WTC11 (cell line): Measurements from ENCODE around the gene STK33. TPM values are rescaled to one million over a fixed set of nuclear protein-coding genes. Genes with fewer than 3 reads are reported as not detected.

Experiments used
- ATAC-seq: fragments of 200-7000 bp; cut with Tn5 transposase; 2 replicates; pipeline ENCODE4 v1.10.0; 2021; ENCODE audit warnings: mild to moderate bottlenecking, moderate library complexity
- CTCF ChIA-PET: fragments of 300-600 bp; sonication (Branson Sonifier 250); formaldehyde crosslinking; loops from one replicate; lab custom pipeline; 2021; ENCODE audit warnings: antibody characterized with exemption; lab: Charles Lee
- POLR2A ChIA-PET: fragments of 350-600 bp; sonication (Branson Sonifier 250); formaldehyde crosslinking; loops from one replicate; lab custom pipeline; 2021; ENCODE audit warnings: antibody characterized with exemption; lab: Charles Lee
- DNase-seq: peaks from one replicate; pipeline ENCODE4 v3.0.0; 2021; ENCODE audit warnings: low spot score
- H3K27ac Mint-ChIP-seq: 2 replicates; pipeline ENCODE4 v1.8.0; 2021; ENCODE audit warnings: mixed read lengths
- H3K27me3 Mint-ChIP-seq: 2 replicates; pipeline ENCODE4 v1.8.0; 2021; ENCODE audit warnings: low read depth, mild to moderate bottlenecking, moderate library complexity, mixed read lengths
- H3K36me3 Mint-ChIP-seq: 2 replicates; pipeline ENCODE4 v1.8.0; 2021; ENCODE audit warnings: mixed read lengths
- H3K4me1 Mint-ChIP-seq: 2 replicates; pipeline ENCODE4 v1.8.0; 2022; ENCODE audit warnings: mixed read lengths
- H3K4me3 Mint-ChIP-seq: 2 replicates; pipeline ENCODE4 v1.8.0; 2021; ENCODE audit warnings: mild to moderate bottlenecking, moderate library complexity, mixed read lengths
- H3K9me3 Mint-ChIP-seq: 2 replicates; pipeline ENCODE4 v1.8.0; 2021; ENCODE audit warnings: mixed read lengths
- ATF3 ChIP-seq: sonication (generic); formaldehyde crosslinking; conservative IDR thresholded peaks from 2 replicates; pipeline ENCODE4 v1.8.1; 2022; ENCODE audit warnings: mild to moderate bottlenecking, missing genetic modification reagents
- FOXK1 ChIP-seq: sonication (generic); formaldehyde crosslinking; IDR thresholded peaks from 2 replicates; pipeline ENCODE4 v1.8.0; 2022; ENCODE audit warnings: mild to moderate bottlenecking, moderate library complexity, missing genetic modification reagents
- FOXP1 ChIP-seq: sonication (generic); formaldehyde crosslinking; IDR thresholded peaks from 2 replicates; pipeline ENCODE4 v1.8.0; 2022; ENCODE audit warnings: missing genetic modification reagents, mild to moderate bottlenecking, moderate library complexity, borderline replicate concordance
- FOXP4 ChIP-seq: sonication (generic); formaldehyde crosslinking; IDR thresholded peaks from 2 replicates; pipeline ENCODE4 v1.8.0; 2022; ENCODE audit warnings: mild to moderate bottlenecking, missing genetic modification reagents
- GTF2I ChIP-seq: fragments of 250-450 bp; sonication (Bioruptor Pico); conservative IDR thresholded peaks from 2 replicates; pipeline ENCODE4 v1.4.0; 2021; ENCODE audit warnings: mild to moderate bottlenecking
- HMGXB4 ChIP-seq: sonication (generic); formaldehyde crosslinking; IDR thresholded peaks from 2 replicates; pipeline ENCODE4 v1.8.1; 2023; ENCODE audit warnings: mild to moderate bottlenecking, moderate library complexity, missing genetic modification reagents
- JAZF1 ChIP-seq: fragments of 250-450 bp; sonication (Bioruptor Pico); IDR thresholded peaks from 2 replicates; pipeline ENCODE4 v1.9.0; 2021; ENCODE audit warnings: moderate library complexity, mild to moderate bottlenecking, inconsistent platforms
- KAT7 ChIP-seq: sonication (generic); formaldehyde crosslinking; IDR thresholded peaks from 2 replicates; pipeline ENCODE4 v1.8.1; 2023; ENCODE audit warnings: missing genetic modification reagents, mild to moderate bottlenecking, borderline replicate concordance
- MAX ChIP-seq: sonication (generic); formaldehyde crosslinking; IDR thresholded peaks from 2 replicates; pipeline ENCODE4 v1.8.0; 2022; ENCODE audit warnings: mild to moderate bottlenecking, missing genetic modification reagents
- SMAD3 ChIP-seq: sonication (generic); formaldehyde crosslinking; IDR thresholded peaks from 2 replicates; pipeline ENCODE4 v1.8.0; 2022; ENCODE audit warnings: missing genetic modification reagents, mild to moderate bottlenecking, borderline replicate concordance
- SOX15 ChIP-seq: fragments of 250-450 bp; sonication (Bioruptor Pico); IDR thresholded peaks from 2 replicates; pipeline ENCODE4 v1.9.0; 2021; ENCODE audit warnings: mild to moderate bottlenecking
- TCF7 ChIP-seq: sonication (generic); formaldehyde crosslinking; IDR thresholded peaks from 2 replicates; pipeline ENCODE4 v1.8.0; 2022; ENCODE audit warnings: mild to moderate bottlenecking, low read depth, missing genetic modification reagents, moderate library complexity
- TP53 ChIP-seq: sonication (generic); formaldehyde crosslinking; IDR thresholded peaks from 2 replicates; pipeline ENCODE4 v1.8.1; 2023; ENCODE audit warnings: mild to moderate bottlenecking, missing genetic modification reagents
- ZBTB21 ChIP-seq: sonication (generic); formaldehyde crosslinking; IDR thresholded peaks from 2 replicates; pipeline ENCODE4 v1.8.1; 2023; ENCODE audit warnings: mild to moderate bottlenecking, missing genetic modification reagents, borderline replicate concordance
- ZNF121 ChIP-seq: sonication (generic); formaldehyde crosslinking; IDR thresholded peaks from 2 replicates; pipeline ENCODE4 v1.8.0; 2023; ENCODE audit warnings: missing genetic modification reagents
- ZNF219 ChIP-seq: sonication (generic); formaldehyde crosslinking; IDR thresholded peaks from 2 replicates; pipeline ENCODE4 v1.8.0; 2023; ENCODE audit warnings: missing genetic modification reagents, mild to moderate bottlenecking, borderline replicate concordance
- total RNA-seq: library from RNA; stranded (reverse); gene quantifications from 3 replicates; pipeline ENCODE4 v1.2.3, GENCODE V29; 2021
- TF ChIP-seq, protein P1 (sequence below): fragments of 200-600 bp; IDR thresholded peaks from 2 replicates; pipeline ENCODE4 v1.8.0; 2022; ENCODE audit warnings: antibody characterized with exemption
- TF ChIP-seq, protein P2 (sequence below): fragments of 250-450 bp; sonication (Bioruptor Pico); conservative IDR thresholded peaks from 2 replicates; pipeline ENCODE4 v1.9.0; 2021; ENCODE audit warnings: mild to moderate bottlenecking
- TF ChIP-seq, protein P3 (sequence below): sonication (generic); formaldehyde crosslinking; IDR thresholded peaks from 2 replicates; pipeline ENCODE4 v1.8.1; 2023; ENCODE audit warnings: mild to moderate bottlenecking, missing genetic modification reagents, borderline replicate concordance
- TF ChIP-seq, protein P4 (sequence below): fragments of 250-450 bp; sonication (Bioruptor Pico); IDR thresholded peaks from 2 replicates; pipeline ENCODE4 v1.9.0; 2021; ENCODE audit warnings: moderate library complexity, mild to moderate bottlenecking, inconsistent platforms, borderline replicate concordance

The STK33 gene
- total RNA-seq, 1 experiment from 2014 or later, result 13.3 TPM

DNA sequence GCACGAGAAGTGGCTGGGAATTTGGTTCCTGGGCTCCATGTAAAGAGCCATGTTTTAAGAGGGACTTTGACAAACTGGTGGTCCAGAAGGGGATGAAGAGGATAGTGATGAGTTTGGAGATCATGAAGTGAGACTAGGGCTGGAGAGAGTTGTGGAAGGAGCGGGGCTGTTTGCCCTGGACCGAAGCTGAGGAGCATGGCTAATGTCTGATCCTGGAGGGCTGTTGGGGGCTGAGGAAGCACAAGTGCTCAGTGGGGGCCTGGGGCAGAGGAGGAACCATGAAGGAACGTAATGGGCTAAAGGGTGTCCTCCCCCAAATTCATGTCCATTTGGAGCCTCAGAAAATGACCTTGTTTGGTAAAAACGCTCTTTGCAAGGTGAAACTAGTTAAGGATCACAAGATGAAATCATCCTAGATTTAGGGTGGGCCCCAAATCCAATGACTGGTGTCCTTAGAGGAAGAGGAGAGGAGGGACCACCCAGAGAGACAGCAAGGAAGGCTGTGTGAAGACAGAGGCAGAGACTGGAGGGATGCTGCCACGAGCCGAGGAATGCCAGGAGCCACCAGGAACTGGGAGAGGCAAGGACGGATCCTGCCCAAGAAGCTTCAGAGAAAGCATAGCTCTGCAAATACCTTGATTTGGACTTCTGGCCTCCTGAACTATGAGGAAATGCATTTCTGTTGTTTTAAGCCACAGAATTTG, 223.1 kb downstream of the STK33 start:
- ATAC-seq (no peak), DNase-seq (no peak)
- Mint-ChIP-seq H3K9me3 (0 out of 2 replicates have a peak, but pooled peaks cover 5% of the 10 kb centered on the region), H3K36me3 (no peaks in the 10 kb centered on the region), H3K4me3 (no peak overlapping the region), H3K27me3 (peaks cover 3% of the 10 kb centered on the region; the same call in 1 of the 2 replicates), H3K27ac (no peak overlapping the region; the same call in 1 of the 2 replicates), H3K4me1 (peaks cover 20% of the 10 kb centered on the region)
- ChIA-PET CTCF (interaction anchor here (1.6 to 1.8 kb wide), 2 partner anchors 13 to 16 kb away, joined by 5 to 6 read pairs; no protein-coding TSS in a partner anchor), POLR2A (no interaction called here)
- TF ChIP-seq SOX15 (CRISPR knock-in tag), result no peak
- no peak for TF ChIP-seq SMAD3
- TF ChIP-seq, protein P1, sequence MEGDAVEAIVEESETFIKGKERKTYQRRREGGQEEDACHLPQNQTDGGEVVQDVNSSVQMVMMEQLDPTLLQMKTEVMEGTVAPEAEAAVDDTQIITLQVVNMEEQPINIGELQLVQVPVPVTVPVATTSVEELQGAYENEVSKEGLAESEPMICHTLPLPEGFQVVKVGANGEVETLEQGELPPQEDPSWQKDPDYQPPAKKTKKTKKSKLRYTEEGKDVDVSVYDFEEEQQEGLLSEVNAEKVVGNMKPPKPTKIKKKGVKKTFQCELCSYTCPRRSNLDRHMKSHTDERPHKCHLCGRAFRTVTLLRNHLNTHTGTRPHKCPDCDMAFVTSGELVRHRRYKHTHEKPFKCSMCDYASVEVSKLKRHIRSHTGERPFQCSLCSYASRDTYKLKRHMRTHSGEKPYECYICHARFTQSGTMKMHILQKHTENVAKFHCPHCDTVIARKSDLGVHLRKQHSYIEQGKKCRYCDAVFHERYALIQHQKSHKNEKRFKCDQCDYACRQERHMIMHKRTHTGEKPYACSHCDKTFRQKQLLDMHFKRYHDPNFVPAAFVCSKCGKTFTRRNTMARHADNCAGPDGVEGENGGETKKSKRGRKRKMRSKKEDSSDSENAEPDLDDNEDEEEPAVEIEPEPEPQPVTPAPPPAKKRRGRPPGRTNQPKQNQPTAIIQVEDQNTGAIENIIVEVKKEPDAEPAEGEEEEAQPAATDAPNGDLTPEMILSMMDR, result no peak
- TF ChIP-seq ZNF121, result no peak
- no peak for TF ChIP-seq GTF2I (CRISPR knock-in tag)
- no peak for TF ChIP-seq FOXK1
- no peak for TF ChIP-seq ZBTB21 (CRISPR knock-in tag)
- TF ChIP-seq FOXP1 (CRISPR knock-in tag), result no peak

DNA sequence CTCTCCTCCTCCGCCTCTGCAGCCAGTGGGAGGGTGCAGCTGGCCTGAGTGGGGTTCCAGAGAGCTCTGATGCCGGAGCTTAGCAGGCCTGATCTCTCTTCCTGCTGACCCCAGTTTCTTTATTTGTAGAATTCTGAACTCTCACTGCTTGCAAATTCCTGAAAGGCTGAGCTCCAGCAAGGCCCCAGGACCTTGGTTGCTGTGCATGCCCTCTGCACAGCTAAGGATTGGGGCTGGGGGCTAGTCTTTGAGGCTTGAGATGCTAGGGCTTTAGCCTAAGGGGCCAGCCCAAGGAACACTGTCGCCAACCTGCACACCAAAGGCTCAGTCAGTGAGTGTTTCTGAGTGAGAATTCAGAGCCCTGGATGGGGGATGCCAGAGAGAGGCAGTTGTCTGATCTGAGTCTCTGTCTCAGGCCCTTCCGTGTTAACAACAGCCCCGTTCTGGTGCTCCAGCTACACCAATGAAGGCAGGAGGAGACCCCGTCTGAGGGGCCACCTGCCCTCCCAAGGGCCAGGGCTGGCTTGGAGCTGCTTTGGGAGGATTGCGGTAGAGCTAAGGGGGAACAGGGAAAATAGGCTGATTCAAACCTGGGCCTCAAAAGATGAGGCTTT, 224.3 kb downstream of the STK33 start:
- CTCF ChIA-PET, result interaction anchor here (1.2 to 1.9 kb wide), 4 partner anchors 12 to 197 kb away, joined by 3 to 6 read pairs (median 4); partner anchors contain the start of gene LMO1
- POLR2A ChIA-PET, result no interaction called here
- TF ChIP-seq JAZF1 (CRISPR knock-in tag), result no peak
- no peak for TF ChIP-seq TCF7
- TF ChIP-seq ZNF219 (CRISPR knock-in tag), result no peak
- no peak for TF ChIP-seq ATF3 (CRISPR knock-in tag)
- TF ChIP-seq, protein P2, sequence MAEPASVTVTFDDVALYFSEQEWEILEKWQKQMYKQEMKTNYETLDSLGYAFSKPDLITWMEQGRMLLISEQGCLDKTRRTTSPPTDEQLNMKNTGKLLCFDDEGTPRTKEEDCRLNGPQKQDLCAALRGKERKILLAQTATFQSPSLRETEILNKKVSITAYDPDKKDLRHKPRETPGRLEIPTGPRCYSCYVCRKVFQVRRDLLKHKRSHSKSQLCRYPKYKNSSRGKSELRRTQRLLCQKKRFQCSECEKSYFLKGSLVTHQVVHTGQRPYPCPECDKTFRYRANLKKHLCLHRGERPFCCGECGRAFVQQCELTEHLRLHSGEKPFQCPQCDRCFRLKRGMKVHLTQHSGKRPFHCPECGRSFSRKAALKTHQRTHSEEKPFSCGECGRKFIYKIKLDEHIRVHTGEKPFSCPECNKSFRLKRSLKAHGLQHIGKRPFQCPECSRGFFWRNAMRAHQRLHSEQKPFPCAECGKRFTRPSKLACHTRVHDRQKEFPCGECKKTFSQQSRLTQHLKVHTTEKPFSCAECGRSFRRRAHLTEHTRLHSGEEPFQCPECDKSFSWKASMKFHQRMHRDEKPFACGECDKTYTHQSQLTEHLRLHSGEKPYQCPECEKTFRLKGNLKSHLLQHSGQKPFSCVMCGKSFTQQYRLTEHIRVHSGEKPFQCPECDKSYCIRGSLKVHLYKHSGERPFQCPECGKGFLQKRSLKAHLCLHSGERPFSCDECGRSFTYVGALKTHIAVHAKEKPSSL, result no peak
- TF ChIP-seq, protein P3, sequence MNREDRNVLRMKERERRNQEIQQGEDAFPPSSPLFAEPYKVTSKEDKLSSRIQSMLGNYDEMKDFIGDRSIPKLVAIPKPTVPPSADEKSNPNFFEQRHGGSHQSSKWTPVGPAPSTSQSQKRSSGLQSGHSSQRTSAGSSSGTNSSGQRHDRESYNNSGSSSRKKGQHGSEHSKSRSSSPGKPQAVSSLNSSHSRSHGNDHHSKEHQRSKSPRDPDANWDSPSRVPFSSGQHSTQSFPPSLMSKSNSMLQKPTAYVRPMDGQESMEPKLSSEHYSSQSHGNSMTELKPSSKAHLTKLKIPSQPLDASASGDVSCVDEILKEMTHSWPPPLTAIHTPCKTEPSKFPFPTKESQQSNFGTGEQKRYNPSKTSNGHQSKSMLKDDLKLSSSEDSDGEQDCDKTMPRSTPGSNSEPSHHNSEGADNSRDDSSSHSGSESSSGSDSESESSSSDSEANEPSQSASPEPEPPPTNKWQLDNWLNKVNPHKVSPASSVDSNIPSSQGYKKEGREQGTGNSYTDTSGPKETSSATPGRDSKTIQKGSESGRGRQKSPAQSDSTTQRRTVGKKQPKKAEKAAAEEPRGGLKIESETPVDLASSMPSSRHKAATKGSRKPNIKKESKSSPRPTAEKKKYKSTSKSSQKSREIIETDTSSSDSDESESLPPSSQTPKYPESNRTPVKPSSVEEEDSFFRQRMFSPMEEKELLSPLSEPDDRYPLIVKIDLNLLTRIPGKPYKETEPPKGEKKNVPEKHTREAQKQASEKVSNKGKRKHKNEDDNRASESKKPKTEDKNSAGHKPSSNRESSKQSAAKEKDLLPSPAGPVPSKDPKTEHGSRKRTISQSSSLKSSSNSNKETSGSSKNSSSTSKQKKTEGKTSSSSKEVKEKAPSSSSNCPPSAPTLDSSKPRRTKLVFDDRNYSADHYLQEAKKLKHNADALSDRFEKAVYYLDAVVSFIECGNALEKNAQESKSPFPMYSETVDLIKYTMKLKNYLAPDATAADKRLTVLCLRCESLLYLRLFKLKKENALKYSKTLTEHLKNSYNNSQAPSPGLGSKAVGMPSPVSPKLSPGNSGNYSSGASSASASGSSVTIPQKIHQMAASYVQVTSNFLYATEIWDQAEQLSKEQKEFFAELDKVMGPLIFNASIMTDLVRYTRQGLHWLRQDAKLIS (CRISPR knock-in tag), result no peak
- TF ChIP-seq, protein P4, sequence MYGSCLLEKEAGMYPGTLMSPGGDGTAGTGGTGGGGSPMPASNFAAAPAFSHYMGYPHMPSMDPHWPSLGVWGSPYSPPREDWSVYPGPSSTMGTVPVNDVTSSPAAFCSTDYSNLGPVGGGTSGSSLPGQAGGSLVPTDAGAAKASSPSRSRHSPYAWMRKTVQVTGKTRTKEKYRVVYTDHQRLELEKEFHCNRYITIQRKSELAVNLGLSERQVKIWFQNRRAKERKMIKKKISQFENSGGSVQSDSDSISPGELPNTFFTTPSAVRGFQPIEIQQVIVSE (CRISPR knock-in tag), result no peak
- TF ChIP-seq MAX (CRISPR knock-in tag), result no peak
- no peak for TF ChIP-seq ZBTB21 (CRISPR knock-in tag)
- no peak for TF ChIP-seq HMGXB4 (CRISPR knock-in tag)
- no peak for TF ChIP-seq TP53 (CRISPR knock-in tag)
- no peak for TF ChIP-seq KAT7 (CRISPR knock-in tag)
- TF ChIP-seq FOXP4 (CRISPR knock-in tag), result no peak

More for the DNA sequence above, 224.3 kb downstream of the STK33 start:
- DNase-seq (no peak), ATAC-seq (no peak)
- Mint-ChIP-seq H3K36me3 (no peaks in the 10 kb centered on the region), H3K9me3 (0 out of 2 replicates have a peak, but pooled peaks cover 5% of the 10 kb centered on the region), H3K27me3 (peaks cover 3% of the 10 kb centered on the region; the same call in 1 of the 2 replicates), H3K4me3 (no peak overlapping the region), H3K4me1 (peaks cover 7% of the 10 kb centered on the region), H3K27ac (no peak overlapping the region)
